GM23338 (cell line): ENCODE results near the gene LYZL4.

Experiments
- REST ChIP-seq: IDR thresholded peaks from one replicate; pipeline ENCODE4 v1.6.1; 2018; ENCODE audit warnings: antibody characterized with exemption; ENCODE audit not compliant: unreplicated experiment
- TF ChIP-seq, protein P1 (sequence below), 2 experiments: fragments of 200-600 bp in 1 of 2; sonication (generic) in 1 of 2; conservative IDR thresholded peaks; 2 replicates each; pipeline versions ENCODE4 v1.5.1 to v1.6.1; 2016 to 2017; ENCODE audit warnings: antibody characterized with exemption in 2 of 2, low read depth in 2 of 2, mild to moderate bottlenecking in 2 of 2, moderate library complexity in 1 of 2

DNA sequence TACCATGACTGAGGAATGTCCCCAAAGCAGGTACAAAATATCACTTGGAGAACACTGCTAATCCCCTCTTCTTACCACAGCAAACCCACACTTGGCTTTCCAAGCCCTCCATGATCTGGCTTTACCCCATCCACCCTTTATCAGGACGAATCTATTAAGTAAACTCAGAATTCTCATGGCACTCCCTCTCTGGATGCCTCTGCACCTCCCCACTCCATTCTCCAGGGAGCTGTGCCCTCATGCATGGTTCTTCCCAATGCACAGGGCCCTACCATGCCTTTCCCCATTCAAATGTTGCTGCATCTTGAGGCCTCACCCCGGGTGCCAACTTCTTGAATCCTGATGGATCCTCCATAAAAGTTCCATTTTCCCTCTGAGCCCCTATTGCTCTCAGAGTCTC lies 2.3 kb downstream of the LYZL4 start:
- TF ChIP-seq, protein P1, sequence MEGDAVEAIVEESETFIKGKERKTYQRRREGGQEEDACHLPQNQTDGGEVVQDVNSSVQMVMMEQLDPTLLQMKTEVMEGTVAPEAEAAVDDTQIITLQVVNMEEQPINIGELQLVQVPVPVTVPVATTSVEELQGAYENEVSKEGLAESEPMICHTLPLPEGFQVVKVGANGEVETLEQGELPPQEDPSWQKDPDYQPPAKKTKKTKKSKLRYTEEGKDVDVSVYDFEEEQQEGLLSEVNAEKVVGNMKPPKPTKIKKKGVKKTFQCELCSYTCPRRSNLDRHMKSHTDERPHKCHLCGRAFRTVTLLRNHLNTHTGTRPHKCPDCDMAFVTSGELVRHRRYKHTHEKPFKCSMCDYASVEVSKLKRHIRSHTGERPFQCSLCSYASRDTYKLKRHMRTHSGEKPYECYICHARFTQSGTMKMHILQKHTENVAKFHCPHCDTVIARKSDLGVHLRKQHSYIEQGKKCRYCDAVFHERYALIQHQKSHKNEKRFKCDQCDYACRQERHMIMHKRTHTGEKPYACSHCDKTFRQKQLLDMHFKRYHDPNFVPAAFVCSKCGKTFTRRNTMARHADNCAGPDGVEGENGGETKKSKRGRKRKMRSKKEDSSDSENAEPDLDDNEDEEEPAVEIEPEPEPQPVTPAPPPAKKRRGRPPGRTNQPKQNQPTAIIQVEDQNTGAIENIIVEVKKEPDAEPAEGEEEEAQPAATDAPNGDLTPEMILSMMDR (conservative IDR thresholded peaks at IDR 0.05; ENCODE audit: low read depth in 2 of 2): no peak
- no peak for TF ChIP-seq REST
